GM19193 (cell line): Measurements from ENCODE around the gene HIPK3.

ENCODE experiments used
- POLR2A ChIP-seq: IDR thresholded peaks from 4 replicates; pipeline ENCODE4 v1.6.1; 2011; ENCODE audit not compliant: insufficient read depth, insufficient read length; ENCODE audit errors: extremely low read depth

HIPK3 gene

DNA sequence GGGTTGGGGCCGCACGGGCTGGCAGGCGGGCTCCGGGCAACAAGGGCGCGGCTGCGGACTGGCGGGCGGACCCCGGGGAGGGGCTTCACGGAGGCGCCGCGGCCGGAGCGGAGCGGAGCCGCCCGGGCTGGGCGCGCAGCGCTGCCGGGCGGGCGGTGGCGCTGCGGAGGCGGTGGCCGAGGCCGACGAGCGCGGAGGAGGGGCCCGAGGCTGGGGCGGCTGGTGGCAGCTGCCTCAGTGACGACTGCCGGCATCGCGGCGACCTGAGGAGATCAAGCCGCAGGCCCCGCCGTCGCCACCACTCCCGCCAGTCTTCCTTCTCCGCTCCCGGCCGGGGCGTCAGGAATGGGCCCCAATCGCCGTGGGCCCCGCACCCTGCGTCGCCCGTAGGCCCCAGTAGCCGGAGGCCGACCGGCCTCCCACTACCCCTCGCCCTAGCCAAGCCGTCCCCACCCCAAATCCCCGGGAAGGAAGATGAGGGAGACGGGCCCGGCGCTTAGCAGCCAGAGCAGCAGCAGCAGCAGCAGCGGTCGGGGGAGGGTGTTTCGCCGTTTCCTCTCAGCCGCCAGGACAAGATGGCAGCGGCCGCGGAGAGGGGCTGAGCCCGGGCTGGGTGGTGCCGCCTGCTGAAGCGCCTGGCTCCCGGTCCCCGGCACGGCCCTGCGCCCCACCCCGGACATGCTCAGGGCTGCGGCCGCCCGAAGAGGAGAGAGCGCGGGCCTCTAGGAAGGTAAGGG, at the start of gene HIPK3:
Gene HIPK3, plus strand, starts transcription at position 222 of the 737 bp plus-strand sequence.
- peak; percentile 76 for TF ChIP-seq POLR2A

- TF ChIP-seq POLR2A = no peak
Observed at GRCh38 chr11:33207408-33207985, 49.7 kb upstream of the HIPK3 start.

GRCh38 chr11:33208150-33208549, 49.0 kb upstream of the HIPK3 start:
- no peak for TF ChIP-seq POLR2A

GRCh38 chr11:33211153-33211552, 46.0 kb upstream of the HIPK3 start:
- TF ChIP-seq POLR2A = no peak

- no peak for TF ChIP-seq POLR2A
Observed at GRCh38 chr11:33211580-33211979, 45.6 kb upstream of the HIPK3 start.

GRCh38 chr11:33214187-33214586, 43.0 kb upstream of the HIPK3 start:
- no peak for TF ChIP-seq POLR2A

DNA sequence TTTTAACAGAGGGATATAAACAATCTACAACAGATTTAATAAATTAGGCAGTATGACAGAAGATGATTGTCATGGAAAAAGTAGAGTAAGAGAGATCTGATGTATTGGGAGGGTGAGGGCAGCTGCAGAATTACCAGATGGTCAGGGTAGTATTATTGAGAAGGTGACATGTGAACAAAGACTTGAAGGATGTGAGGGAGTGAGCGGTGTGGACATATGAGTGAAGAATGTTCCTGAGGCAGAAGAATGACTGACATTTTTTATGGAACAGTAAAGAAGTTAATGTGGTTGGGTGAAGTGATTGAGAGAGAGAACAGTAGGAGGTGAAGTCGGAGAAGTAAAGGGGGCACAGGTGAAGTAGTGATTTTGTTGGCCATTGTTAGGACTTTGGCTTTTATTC, 42.4 kb upstream of the HIPK3 start:
- no peak for TF ChIP-seq POLR2A

DNA sequence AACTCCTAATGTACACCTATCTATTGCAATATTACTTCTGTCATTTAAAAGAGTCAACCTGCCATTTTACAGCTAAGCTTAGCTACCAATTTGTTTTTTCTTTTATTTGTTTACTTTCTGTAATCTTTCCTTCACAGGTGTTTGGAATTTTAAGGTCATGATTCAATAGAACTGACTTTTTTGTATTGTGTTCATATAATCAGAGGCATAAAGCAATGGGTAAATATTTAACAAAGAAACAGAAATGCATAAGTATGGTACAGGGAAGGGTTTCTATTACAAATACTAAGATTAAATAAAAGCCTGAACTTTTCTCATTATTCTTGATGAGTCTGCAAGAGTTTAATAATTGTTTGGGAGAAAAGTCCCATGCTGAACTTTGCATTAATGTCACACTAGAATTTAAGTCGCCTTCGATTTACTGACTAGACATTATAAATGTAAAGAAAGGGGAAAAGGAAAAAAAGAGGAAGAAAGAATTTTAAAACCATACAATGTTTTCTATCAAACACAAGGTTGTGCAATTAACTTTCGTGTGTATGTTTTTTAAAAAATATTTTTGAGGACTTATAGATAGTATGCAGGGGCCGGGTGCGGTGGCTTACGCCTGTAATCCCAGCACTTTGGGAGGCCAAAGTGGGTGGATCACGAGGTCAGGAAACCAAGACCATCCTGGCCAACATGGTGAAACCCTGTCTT, 35.0 kb upstream of the HIPK3 start:
- no peak for TF ChIP-seq POLR2A

DNA sequence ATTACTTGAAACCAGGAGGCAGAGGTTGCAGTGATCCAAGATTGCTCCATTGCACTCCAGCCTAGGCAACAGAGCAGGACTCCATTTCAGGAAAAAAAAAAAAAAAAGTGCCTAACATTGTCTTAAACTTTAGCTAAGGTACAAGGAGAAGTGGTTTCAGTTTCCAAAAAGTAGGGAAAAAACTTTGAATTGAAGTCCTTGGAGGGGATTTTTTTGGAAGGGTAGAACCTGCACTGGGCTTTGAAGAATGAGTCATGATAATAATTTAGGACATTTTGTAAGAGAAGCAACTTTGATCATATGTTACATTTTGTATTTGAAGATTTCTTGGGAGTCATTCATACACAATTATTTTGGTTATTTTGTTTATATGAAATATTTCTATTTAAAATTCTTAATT, 31.8 kb upstream of the HIPK3 start:
- no peak for TF ChIP-seq POLR2A

DNA sequence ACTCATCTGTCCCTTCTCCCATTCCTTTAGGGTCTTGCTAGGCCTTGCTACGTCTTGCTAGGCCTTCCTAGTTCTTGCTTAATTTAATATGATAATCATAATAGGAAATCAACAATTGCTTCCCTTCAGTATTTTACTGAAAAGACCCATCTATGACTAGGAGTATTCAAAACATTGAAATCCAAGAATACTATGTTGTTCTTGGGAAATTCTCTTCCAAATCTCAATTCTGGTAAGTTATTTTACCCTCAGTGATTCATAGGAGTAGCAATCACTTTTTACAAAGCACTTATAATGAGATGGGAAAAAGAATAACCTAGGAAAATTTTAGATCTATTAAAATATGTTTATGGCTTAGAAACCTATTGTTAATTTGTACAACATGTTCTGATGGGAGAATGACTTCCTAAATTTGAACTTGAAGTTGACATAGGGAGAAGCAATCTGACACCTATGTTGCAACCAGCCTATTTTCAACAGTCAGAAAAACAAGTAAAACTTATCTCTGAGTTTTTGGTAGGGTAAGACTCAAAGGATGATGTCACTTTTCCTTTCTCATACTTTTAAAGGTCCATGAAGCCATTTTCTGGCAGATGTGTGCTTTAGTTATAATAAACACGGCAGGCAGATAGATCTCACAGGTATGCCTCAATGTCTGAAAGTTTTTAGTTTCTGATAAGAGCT, 29.5 kb upstream of the HIPK3 start:
- TF ChIP-seq POLR2A = no peak

DNA sequence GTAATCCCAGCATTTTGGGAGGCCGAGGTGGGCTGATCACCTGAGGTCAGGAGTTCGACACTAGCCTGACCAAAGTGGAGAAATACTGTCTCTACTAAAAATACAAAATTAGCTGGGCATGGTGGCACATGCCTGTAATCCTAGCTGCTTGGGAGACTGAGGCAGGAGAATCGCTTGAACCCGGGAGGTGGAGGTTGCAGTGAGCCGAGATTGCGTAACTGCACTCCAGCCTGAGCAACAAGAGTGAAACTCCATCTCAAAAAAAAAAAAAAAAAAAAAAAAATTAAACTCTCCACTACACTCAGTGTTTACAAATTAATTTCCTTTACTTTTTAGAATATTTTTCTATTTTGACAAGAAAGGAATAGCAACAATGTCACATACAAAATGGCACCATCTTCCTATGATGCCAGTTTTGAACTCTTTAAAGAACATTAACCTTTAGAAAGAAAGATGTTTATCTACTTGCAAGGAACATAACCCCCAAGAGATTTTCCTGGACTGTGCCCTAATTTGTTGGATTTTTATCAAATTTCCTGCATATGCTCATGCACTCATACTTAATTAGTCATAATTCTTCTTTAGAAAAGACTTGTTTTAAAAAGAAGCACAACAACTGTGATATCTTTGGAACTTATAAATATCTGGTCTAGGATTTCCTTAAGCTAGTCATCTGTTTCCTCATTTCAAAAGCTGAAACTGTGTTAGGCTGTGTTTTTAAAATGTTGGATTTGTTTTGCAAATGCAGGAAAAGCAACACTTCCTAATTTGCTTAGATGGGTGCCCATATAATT, 22.6 kb upstream of the HIPK3 start:
- TF ChIP-seq POLR2A = no peak

DNA sequence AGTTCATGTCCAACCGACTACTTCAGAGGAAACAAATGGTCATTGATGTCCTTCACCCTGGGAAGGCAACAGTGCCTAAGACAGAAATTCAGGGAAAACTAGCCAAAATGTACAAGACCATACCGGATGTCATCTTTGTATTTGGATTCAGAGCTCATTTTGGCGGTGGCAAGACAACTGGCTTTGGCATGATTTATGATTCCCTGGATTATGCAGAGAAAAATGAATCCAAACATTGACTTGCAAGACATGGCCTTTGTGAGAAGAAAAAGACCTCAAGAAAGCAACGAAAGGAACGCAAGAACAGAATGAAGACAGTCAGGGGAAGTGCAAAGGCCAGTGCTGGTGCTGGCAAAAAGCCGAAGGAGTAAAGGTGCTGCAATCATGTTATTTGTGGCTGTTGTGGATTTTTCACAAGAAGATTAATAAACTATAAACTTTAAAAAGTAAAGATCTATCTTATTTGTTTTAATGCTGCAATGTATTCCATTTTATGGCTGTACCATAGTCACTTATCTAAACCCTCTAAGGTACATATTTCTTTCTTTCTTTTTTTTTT, 20.1 kb upstream of the HIPK3 start:
- no peak for TF ChIP-seq POLR2A

DNA sequence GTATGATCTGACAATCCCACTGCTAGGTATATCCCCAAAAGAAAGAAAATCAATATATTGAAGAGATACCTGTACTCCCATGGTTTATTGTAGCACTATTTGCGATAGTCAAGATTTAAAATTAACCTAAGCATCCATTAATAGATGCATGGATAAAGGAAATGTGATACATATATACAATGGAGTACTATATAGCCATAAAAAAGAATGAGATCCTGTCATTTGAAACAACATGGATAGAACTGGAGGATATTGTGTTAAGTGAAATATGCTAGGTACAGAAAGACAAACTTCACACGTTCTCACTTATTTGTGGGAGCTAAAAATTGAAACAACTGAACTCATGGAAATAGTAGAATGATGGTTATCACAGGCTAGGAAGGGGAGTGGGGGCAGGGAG, 14.6 kb upstream of the HIPK3 start:
- no peak for TF ChIP-seq POLR2A

- no peak for TF ChIP-seq POLR2A
Observed at GRCh38 chr11:33248416-33248971, 8.7 kb upstream of the HIPK3 start.
